NB4 (cell line): Measurements from ENCODE around the gene RABGAP1.

Experiments used
- CTCF ChIP-seq: IDR thresholded peaks from one replicate; pipeline ENCODE4 v1.5.1; 2012; ENCODE audit warnings: low read depth, low read length
- MAX ChIP-seq: IDR thresholded peaks from 2 replicates; pipeline ENCODE4 v1.6.1; 2011; ENCODE audit warnings: low read depth, low read length
- MYC ChIP-seq: IDR thresholded peaks from 2 replicates; pipeline ENCODE4 v1.6.1; 2011; ENCODE audit warnings: low read depth, low read length
- POLR2A ChIP-seq: IDR thresholded peaks from 2 replicates; pipeline ENCODE4 v1.6.1; 2011; ENCODE audit warnings: mild to moderate bottlenecking; ENCODE audit not compliant: insufficient read length; ENCODE audit errors: extremely low read depth

GRCh38 chr9:123033864-123034601, 93.2 kb downstream of the RABGAP1 start:
- TF ChIP-seq CTCF (no peak), MAX (no peak), POLR2A (no peak), MYC (no peak)
